Measurements from ENCODE around the gene CARMIL1. TPM values are rescaled to one million over a fixed set of nuclear protein-coding genes. Genes with fewer than 3 reads are reported as not detected.

Gene CARMIL1
- total and polyA plus RNA-seq, 10 of the 15 experiments (the other 5 are each of a cell fraction or from before 2014, with no cell fraction given), result 6.4 to 18.1 (median 10.3) TPM

DNA sequence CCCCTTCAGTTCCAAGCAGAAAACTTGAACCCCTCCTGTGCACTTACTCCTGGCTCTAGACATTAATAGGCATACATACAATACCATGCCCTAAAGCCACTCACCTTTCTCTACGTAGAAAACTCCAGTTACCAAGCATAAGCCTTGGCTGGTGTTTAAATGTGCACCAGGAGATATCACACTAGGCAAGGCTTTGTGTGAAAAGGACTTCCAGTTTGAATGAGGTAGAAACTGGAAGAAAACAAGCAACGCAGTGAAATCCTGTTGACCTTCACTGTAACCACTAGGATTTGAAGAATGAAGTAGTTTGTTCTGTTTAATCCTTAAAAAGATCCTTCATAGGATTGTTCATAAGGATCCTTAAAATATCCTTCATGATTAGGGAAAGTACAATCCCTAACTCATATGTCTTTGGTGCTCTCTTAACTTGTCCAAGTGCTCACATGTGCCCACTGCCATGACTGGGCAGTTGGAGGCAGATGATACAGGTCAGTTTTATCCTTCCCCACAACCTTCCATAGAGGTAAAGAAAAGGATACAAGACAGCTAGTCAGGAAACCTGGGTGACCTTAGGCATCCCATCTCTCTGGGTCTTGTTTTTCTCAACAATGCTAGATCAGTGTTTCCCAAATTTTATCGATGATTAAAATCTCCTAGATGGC, 363.6 kb downstream of the CARMIL1 start:
- no peak overlapping the region for H3K4me2 ChIP-seq (ENCODE audit: control insufficient read depth, insufficient read depth)
- in situ Hi-C loops (cut with MboI), result no loop called here
- no peak overlapping the region for H2AFZ ChIP-seq (ENCODE audit: control insufficient read depth, low read depth, low read length)
- intact Hi-C loops (cut with micrococcal nuclease; ENCODE audit: unreplicated experiment), result no loop called here
- no peaks in the 10 kb centered on the region for H3K4me1 ChIP-seq (ENCODE audit: control insufficient read depth, insufficient read depth, low read length)
- H3K79me2 ChIP-seq (ENCODE audit: control insufficient read depth, insufficient read depth, low read length), result no peaks in the 10 kb centered on the region
- no peaks in the 10 kb centered on the region for H3K36me3 ChIP-seq (ENCODE audit: control insufficient read depth in 2 of 2, insufficient read depth in 2 of 2, low read length in 1 of 2)
- no peaks in the 10 kb centered on the region for H4K20me1 ChIP-seq (ENCODE audit: control insufficient read depth, insufficient read depth)
- no peak for FAIRE-seq
- no peak overlapping the region for H3K9ac ChIP-seq (ENCODE audit: control insufficient read depth, insufficient read depth, low read length)
- RAD21 ChIA-PET (ENCODE audit: unreplicated experiment), result interaction anchor here (0.6 kb wide), 1 partner anchor 374 kb away, joined by 4 read pairs; no protein-coding TSS in a partner anchor
- POLR2A ChIA-PET, result no interaction called here
- CTCF ChIA-PET, result no interaction called here
- SMC1A ChIA-PET (ENCODE audit: uncharacterized antibody, unreplicated experiment), result no interaction called here
- BruUV-seq (replicated peaks), result no TSS peak
- WGBS (ENCODE audit: insufficient coverage, insufficient replicate concordance, low lambda C conversion rate, missing lambda C conversion rate), result 25% methylated on average over 3 of the region's 3 CpGs
- no peak for ATAC-seq
- H3K9me3 ChIP-seq (replicated peaks; ENCODE audit: control insufficient read depth, insufficient read depth, low read length), result no peaks in the 10 kb centered on the region
- no peak overlapping the region for H3K27ac ChIP-seq (ENCODE audit: control insufficient read depth, insufficient read depth)
- no peak overlapping the region for H3K4me3 ChIP-seq
- no peak for DNase-seq (ENCODE audit: low read depth, low spot score)
- peaks cover 0 to 3% of the 10 kb centered on the region in 2 experiments; a peak in 3 of 4 replicates for H3K27me3 ChIP-seq (replicated peaks in 1 of 2; ENCODE audit: control insufficient read depth in 2 of 2, insufficient read depth in 2 of 2, low read length in 1 of 2)
- no peak for TF ChIP-seq MEF2A (IDR thresholded peaks at IDR 0.05; ENCODE audit: insufficient read depth, low read depth, low read length)
- TF ChIP-seq, protein P1, sequence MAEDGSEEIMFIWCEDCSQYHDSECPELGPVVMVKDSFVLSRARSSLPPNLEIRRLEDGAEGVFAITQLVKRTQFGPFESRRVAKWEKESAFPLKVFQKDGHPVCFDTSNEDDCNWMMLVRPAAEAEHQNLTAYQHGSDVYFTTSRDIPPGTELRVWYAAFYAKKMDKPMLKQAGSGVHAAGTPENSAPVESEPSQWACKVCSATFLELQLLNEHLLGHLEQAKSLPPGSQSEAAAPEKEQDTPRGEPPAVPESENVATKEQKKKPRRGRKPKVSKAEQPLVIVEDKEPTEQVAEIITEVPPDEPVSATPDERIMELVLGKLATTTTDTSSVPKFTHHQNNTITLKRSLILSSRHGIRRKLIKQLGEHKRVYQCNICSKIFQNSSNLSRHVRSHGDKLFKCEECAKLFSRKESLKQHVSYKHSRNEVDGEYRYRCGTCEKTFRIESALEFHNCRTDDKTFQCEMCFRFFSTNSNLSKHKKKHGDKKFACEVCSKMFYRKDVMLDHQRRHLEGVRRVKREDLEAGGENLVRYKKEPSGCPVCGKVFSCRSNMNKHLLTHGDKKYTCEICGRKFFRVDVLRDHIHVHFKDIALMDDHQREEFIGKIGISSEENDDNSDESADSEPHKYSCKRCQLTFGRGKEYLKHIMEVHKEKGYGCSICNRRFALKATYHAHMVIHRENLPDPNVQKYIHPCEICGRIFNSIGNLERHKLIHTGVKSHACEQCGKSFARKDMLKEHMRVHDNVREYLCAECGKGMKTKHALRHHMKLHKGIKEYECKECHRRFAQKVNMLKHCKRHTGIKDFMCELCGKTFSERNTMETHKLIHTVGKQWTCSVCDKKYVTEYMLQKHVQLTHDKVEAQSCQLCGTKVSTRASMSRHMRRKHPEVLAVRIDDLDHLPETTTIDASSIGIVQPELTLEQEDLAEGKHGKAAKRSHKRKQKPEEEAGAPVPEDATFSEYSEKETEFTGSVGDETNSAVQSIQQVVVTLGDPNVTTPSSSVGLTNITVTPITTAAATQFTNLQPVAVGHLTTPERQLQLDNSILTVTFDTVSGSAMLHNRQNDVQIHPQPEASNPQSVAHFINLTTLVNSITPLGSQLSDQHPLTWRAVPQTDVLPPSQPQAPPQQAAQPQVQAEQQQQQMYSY (CRISPR knock-in tag; IDR thresholded peaks at IDR 0.05), result no peak
- TF ChIP-seq, protein P2, sequence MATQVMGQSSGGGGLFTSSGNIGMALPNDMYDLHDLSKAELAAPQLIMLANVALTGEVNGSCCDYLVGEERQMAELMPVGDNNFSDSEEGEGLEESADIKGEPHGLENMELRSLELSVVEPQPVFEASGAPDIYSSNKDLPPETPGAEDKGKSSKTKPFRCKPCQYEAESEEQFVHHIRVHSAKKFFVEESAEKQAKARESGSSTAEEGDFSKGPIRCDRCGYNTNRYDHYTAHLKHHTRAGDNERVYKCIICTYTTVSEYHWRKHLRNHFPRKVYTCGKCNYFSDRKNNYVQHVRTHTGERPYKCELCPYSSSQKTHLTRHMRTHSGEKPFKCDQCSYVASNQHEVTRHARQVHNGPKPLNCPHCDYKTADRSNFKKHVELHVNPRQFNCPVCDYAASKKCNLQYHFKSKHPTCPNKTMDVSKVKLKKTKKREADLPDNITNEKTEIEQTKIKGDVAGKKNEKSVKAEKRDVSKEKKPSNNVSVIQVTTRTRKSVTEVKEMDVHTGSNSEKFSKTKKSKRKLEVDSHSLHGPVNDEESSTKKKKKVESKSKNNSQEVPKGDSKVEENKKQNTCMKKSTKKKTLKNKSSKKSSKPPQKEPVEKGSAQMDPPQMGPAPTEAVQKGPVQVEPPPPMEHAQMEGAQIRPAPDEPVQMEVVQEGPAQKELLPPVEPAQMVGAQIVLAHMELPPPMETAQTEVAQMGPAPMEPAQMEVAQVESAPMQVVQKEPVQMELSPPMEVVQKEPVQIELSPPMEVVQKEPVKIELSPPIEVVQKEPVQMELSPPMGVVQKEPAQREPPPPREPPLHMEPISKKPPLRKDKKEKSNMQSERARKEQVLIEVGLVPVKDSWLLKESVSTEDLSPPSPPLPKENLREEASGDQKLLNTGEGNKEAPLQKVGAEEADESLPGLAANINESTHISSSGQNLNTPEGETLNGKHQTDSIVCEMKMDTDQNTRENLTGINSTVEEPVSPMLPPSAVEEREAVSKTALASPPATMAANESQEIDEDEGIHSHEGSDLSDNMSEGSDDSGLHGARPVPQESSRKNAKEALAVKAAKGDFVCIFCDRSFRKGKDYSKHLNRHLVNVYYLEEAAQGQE (IDR thresholded peaks at IDR 0.05; ENCODE audit: low read depth, low read length), result no peak
- TF ChIP-seq USF1 (IDR thresholded peaks at IDR 0.05; ENCODE audit: borderline replicate concordance, extremely low read length, insufficient read depth, low read depth, low read length), result no peak
- no peak for TF ChIP-seq ZNF687 (IDR thresholded peaks at IDR 0.05)
- TF ChIP-seq PKNOX1 (IDR thresholded peaks at IDR 0.05), result no peak
- no peak for TF ChIP-seq KDM1A (IDR thresholded peaks at IDR 0.05; ENCODE audit: borderline replicate concordance)
- TF ChIP-seq FOXK2 (IDR thresholded peaks at IDR 0.05), result no peak
- no peak for TF ChIP-seq EZH2 (IDR thresholded peaks at IDR 0.05; ENCODE audit: borderline replicate concordance, control insufficient read depth, low read depth, low read length)
